Measurements from ENCODE around the gene GMPPA.

- no peak for TF ChIP-seq ID3 (CRISPR knock-in tag; IDR thresholded peaks at IDR 0.05)
- no peak for TF ChIP-seq ID3 (tag; IDR thresholded peaks at IDR 0.05)
- no peak for TF ChIP-seq USF2 (CRISPR knock-in tag; IDR thresholded peaks at IDR 0.05)
- TF ChIP-seq POLR2A (conservative IDR thresholded peaks at IDR 0.05), result no peak
- TF ChIP-seq NCOA2 (IDR thresholded peaks at IDR 0.05; ENCODE audit: partially characterized antibody in 2 of 2), result no peak
- no peak for TF ChIP-seq ZNF253 (CRISPR knock-in tag; conservative IDR thresholded peaks at IDR 0.05)
- no peak for TF ChIP-seq POU5F1 (IDR thresholded peaks at IDR 0.05; ENCODE audit: borderline replicate concordance, low read depth, low read length, partially characterized antibody)
- peak; percentile 97 for TF ChIP-seq RNF2 (IDR thresholded peaks at IDR 0.05)
- peak; percentile 75 for TF ChIP-seq FOXM1 (IDR thresholded peaks at IDR 0.05; ENCODE audit: low read depth)
- no peak for TF ChIP-seq FOXM1 (CRISPR knock-in tag; IDR thresholded peaks at IDR 0.05; ENCODE audit: low read depth)
- no peak for TF ChIP-seq CREBBP (IDR thresholded peaks at IDR 0.05; ENCODE audit: low read depth, low read length)
- no peak for TF ChIP-seq CHD1 (IDR thresholded peaks at IDR 0.05; ENCODE audit: low read length)
- no peak for TF ChIP-seq CTCF (IDR thresholded peaks at IDR 0.05 in 2 of 3, conservative IDR thresholded peaks at IDR 0.05 in 1 of 3; ENCODE audit: insufficient read depth in 2 of 3, low read depth in 1 of 3, low read length in 3 of 3)
- TF ChIP-seq KAT7 (CRISPR knock-in tag; IDR thresholded peaks at IDR 0.05; ENCODE audit: borderline replicate concordance), result peak; percentile 81; the same call in 1 of the 2 replicates
- TF ChIP-seq GATAD2B (IDR thresholded peaks at IDR 0.05; ENCODE audit: borderline replicate concordance), result peak; percentile 86; the same call in 1 of the 2 replicates
- TF ChIP-seq REST (IDR thresholded peaks at IDR 0.05; ENCODE audit: borderline replicate concordance), result peak; percentile 36; the same call in 1 of the 2 replicates
- no peak for TF ChIP-seq REST (CRISPR knock-in tag; IDR thresholded peaks at IDR 0.05; ENCODE audit: low read depth)
These were observed 15.6 kb downstream of the GMPPA start, which contains the start of gene ASIC4 for GRCh38 chr2:219514196-219514761.

Measured in K562 (cell line).